ENCODE results near the gene PGBD1. TPM values are rescaled to one million over a fixed set of nuclear protein-coding genes. Genes with fewer than 3 reads are reported as not detected.
A peak's percentile ranks its signal among the peaks of the same experiment; 100 is the strongest.

PGBD1 gene
- total and polyA plus RNA-seq, 2 donors (not counting 1 experiment from before 2014, with no cell fraction given): 0.55 to 2.4 TPM

GRCh38 chr6:28258877-28259777, 22.2 kb upstream of the PGBD1 start, which contains the start of gene NKAPL:
Gene NKAPL (plus strand): TSS chr6:28259297. CDS start chr6:28259372, 75 bp downstream.
- peak within 1 kb of the TSS; percentile 31 to 51 (median 45) for H3K4me3 ChIP-seq (ENCODE audit: control extremely low read depth in 1 of 5, extremely low read depth in 1 of 5, insufficient read depth in 1 of 5, low read depth in 2 of 5, low read length in 4 of 5)

More at GRCh38 chr6:28258877-28259777, 22.2 kb upstream of the PGBD1 start, which contains the start of gene NKAPL:
- Mint-ChIP-seq H3K4me3 (peak within 1 kb of the TSS; percentile 85), H3K9me3 (ENCODE audit: insufficient read depth) (no peaks in the 10 kb centered on the region), H3K4me1 (peaks cover 4% of the 10 kb centered on the region), H3K27ac (peak within 1 kb of the TSS; percentile 23), H3K27me3 (peaks cover 3% of the 10 kb centered on the region)
- H3K27ac ChIP-seq (ENCODE audit: low read length in 2 of 2): peak within 1 kb of the TSS in 1 of 2 donors; percentile 13
- CTCF ChIA-PET: no interaction called here
- peak; percentile 71 for DNase-seq
- POLR2A ChIA-PET: interaction anchor here (0.6 kb wide), 1 partner anchor 179 kb away, joined by 5 read pairs; the partner anchor contains the start of gene ZNF165
- H3K4me2 ChIP-seq (replicated peaks; ENCODE audit: low read depth, low read length, poor library complexity, severe bottlenecking): peak within 1 kb of the TSS; percentile 52
- intact Hi-C loops (cut with micrococcal nuclease): no loop called here
- no peaks in the 10 kb centered on the region for H3K36me3 ChIP-seq (replicated peaks in 1 of 2; ENCODE audit: control extremely low read depth in 1 of 2, control insufficient read depth in 1 of 2, extremely low read depth in 1 of 2, insufficient read depth in 2 of 2, low read length in 1 of 2)
- TF ChIP-seq CTCF (IDR thresholded peaks at IDR 0.05) (no peak), EZH2 (IDR thresholded peaks at IDR 0.05; ENCODE audit: borderline replicate concordance, insufficient read depth, low read depth, low read length, poor library complexity, severe bottlenecking) (no peak)
- H3K9me3 ChIP-seq (ENCODE audit: control extremely low read depth in 1 of 3, control insufficient read depth in 2 of 3, insufficient read depth in 1 of 3, low read length in 2 of 3): peaks cover 0 to 14% (median 6%) of the 10 kb centered on the region in 3 donors
- peak; percentile 66 for ATAC-seq (ENCODE audit: low read depth)
- 62% methylated on average over 55 of the region's 58 CpGs for WGBS (ENCODE audit: insufficient coverage)
- H3K4me1 ChIP-seq (ENCODE audit: control insufficient read depth in 2 of 2, insufficient read depth in 2 of 2, low read length in 2 of 2): peaks cover 0 to 11% of the 10 kb centered on the region in 2 donors
- H3K9ac ChIP-seq (ENCODE audit: low read length): peak within 1 kb of the TSS; percentile 29
- peak within 1 kb of the TSS; percentile 82 for H2AFZ ChIP-seq (ENCODE audit: insufficient read depth, low read depth, low read length, poor library complexity, severe bottlenecking)
- no peaks in the 10 kb centered on the region for H3K79me2 ChIP-seq (ENCODE audit: control insufficient read depth, insufficient read depth, low read length)
- peaks cover 0 to 11% (median 2%) of the 10 kb centered on the region in 4 experiments for H3K27me3 ChIP-seq (replicated peaks in 1 of 4; ENCODE audit: control extremely low read depth in 1 of 4, control insufficient read depth in 3 of 4, insufficient read depth in 4 of 4, low read length in 3 of 4)
- H4K20me1 ChIP-seq (ENCODE audit: control insufficient read depth, insufficient read depth, low read length, poor library complexity, severe bottlenecking): no peaks in the 10 kb centered on the region

Data from B cell (primary cell).